Dendritic cell treated with granulocyte-macrophage colony-stimulating factor and Interleukin-4, amounts not matched to agents 40 ng/mL and 50 ng/mL, for 4 days (primary cell): ENCODE data around the gene POU6F2.

Experiments
- H3K27ac Mint-ChIP-seq: one replicate; pipeline ENCODE4 v1.8.0; 2022; ENCODE audit warnings: mild to moderate bottlenecking, mixed read lengths
- H3K27me3 Mint-ChIP-seq: one replicate; pipeline ENCODE4 v1.8.0; 2022; ENCODE audit warnings: mild to moderate bottlenecking, mixed read lengths
- H3K36me3 Mint-ChIP-seq: one replicate; pipeline ENCODE4 v1.8.0; 2022; ENCODE audit warnings: low read depth, mixed read lengths
- H3K4me1 Mint-ChIP-seq: one replicate; pipeline ENCODE4 v1.8.0; 2022; ENCODE audit warnings: low read depth, mixed read lengths
- H3K4me3 Mint-ChIP-seq: one replicate; pipeline ENCODE4 v1.8.0; 2022; ENCODE audit warnings: mild to moderate bottlenecking, moderate library complexity, mixed read lengths
- H3K9me3 Mint-ChIP-seq: one replicate; pipeline ENCODE4 v1.8.0; 2022; ENCODE audit warnings: mixed read lengths
- intact Hi-C: fragments of 100-400 bp; cut with micrococcal nuclease; formaldehyde crosslinking; loops from one replicate; pipeline ENCODE4 v1.15.0; 2022

The POU6F2 gene

GRCh38 chr7:39094731-39095130 is 117.0 kb downstream of the POU6F2 start:
- H3K27me3 Mint-ChIP-seq: no peaks in the 10 kb centered on the region
- H3K9me3 Mint-ChIP-seq: no peaks in the 10 kb centered on the region
- no peak overlapping the region for H3K4me3 Mint-ChIP-seq
- H3K27ac Mint-ChIP-seq: no peak overlapping the region
- H3K36me3 Mint-ChIP-seq: no peaks in the 10 kb centered on the region
- no peaks in the 10 kb centered on the region for H3K4me1 Mint-ChIP-seq
- intact Hi-C loops: loop anchor here (10.0 kb wide), 1 partner anchor 280 kb away; no protein-coding TSS in a partner anchor

- H3K4me1 Mint-ChIP-seq: no peaks in the 10 kb centered on the region
- no peaks in the 10 kb centered on the region for H3K36me3 Mint-ChIP-seq
- H3K9me3 Mint-ChIP-seq: no peaks in the 10 kb centered on the region
- no peak overlapping the region for H3K27ac Mint-ChIP-seq
- H3K4me3 Mint-ChIP-seq: no peak overlapping the region
- intact Hi-C loops: loop anchor here (10.0 kb wide), 1 partner anchor 281 kb away; no protein-coding TSS in a partner anchor
- no peaks in the 10 kb centered on the region for H3K27me3 Mint-ChIP-seq
These were observed 118.3 kb downstream of the POU6F2 start for GRCh38 chr7:39095875-39096619.

- no peak overlapping the region for H3K4me3 Mint-ChIP-seq
- no peak overlapping the region for H3K27ac Mint-ChIP-seq
- no peaks in the 10 kb centered on the region for H3K9me3 Mint-ChIP-seq
- intact Hi-C loops: loop anchor here (10.0 kb wide), 1 partner anchor 284 kb away; no protein-coding TSS in a partner anchor
- no peaks in the 10 kb centered on the region for H3K4me1 Mint-ChIP-seq
- H3K27me3 Mint-ChIP-seq: no peaks in the 10 kb centered on the region
- no peaks in the 10 kb centered on the region for H3K36me3 Mint-ChIP-seq
These were observed 120.8 kb downstream of the POU6F2 start for GRCh38 chr7:39098506-39098905.

- Mint-ChIP-seq H3K27me3 (no peaks in the 10 kb centered on the region), H3K36me3 (no peaks in the 10 kb centered on the region), H3K27ac (no peak overlapping the region), H3K4me3 (no peak overlapping the region), H3K9me3 (peaks cover 3% of the 10 kb centered on the region), H3K4me1 (no peaks in the 10 kb centered on the region)
- intact Hi-C loops: loop anchor here (10.0 kb wide), 1 partner anchor 284 kb away; no protein-coding TSS in a partner anchor
These were observed 121.4 kb downstream of the POU6F2 start for GRCh38 chr7:39099146-39099545.

GRCh38 chr7:39100270-39100669 is 122.6 kb downstream of the POU6F2 start:
- no peaks in the 10 kb centered on the region for H3K27me3 Mint-ChIP-seq
- intact Hi-C loops: no loop called here
- H3K4me3 Mint-ChIP-seq: no peak overlapping the region
- H3K27ac Mint-ChIP-seq: no peak overlapping the region
- H3K9me3 Mint-ChIP-seq: peaks cover 6% of the 10 kb centered on the region
- no peaks in the 10 kb centered on the region for H3K4me1 Mint-ChIP-seq
- no peaks in the 10 kb centered on the region for H3K36me3 Mint-ChIP-seq

GRCh38 chr7:39102234-39102633 is 124.5 kb downstream of the POU6F2 start:
- intact Hi-C loops: no loop called here
- no peaks in the 10 kb centered on the region for H3K27me3 Mint-ChIP-seq
- no peak overlapping the region for H3K4me3 Mint-ChIP-seq
- no peak overlapping the region for H3K27ac Mint-ChIP-seq
- H3K4me1 Mint-ChIP-seq: no peaks in the 10 kb centered on the region
- peaks cover 6% of the 10 kb centered on the region for H3K9me3 Mint-ChIP-seq
- H3K36me3 Mint-ChIP-seq: no peaks in the 10 kb centered on the region

- Mint-ChIP-seq H3K27ac (no peak overlapping the region), H3K4me1 (no peaks in the 10 kb centered on the region), H3K9me3 (peaks cover 6% of the 10 kb centered on the region), H3K4me3 (no peak overlapping the region), H3K36me3 (no peaks in the 10 kb centered on the region), H3K27me3 (no peaks in the 10 kb centered on the region)
- intact Hi-C loops: no loop called here
These were observed 128.0 kb downstream of the POU6F2 start for GRCh38 chr7:39105720-39106119.

- intact Hi-C loops: no loop called here
- Mint-ChIP-seq H3K27me3 (no peaks in the 10 kb centered on the region), H3K9me3 (no peaks in the 10 kb centered on the region), H3K4me1 (no peaks in the 10 kb centered on the region), H3K4me3 (no peak overlapping the region), H3K36me3 (no peaks in the 10 kb centered on the region), H3K27ac (no peak overlapping the region)
These were observed 148.1 kb downstream of the POU6F2 start for GRCh38 chr7:39125846-39126245.

- Mint-ChIP-seq H3K9me3 (no peaks in the 10 kb centered on the region), H3K27ac (no peak overlapping the region), H3K4me3 (no peak overlapping the region), H3K36me3 (no peaks in the 10 kb centered on the region), H3K4me1 (no peaks in the 10 kb centered on the region), H3K27me3 (peaks cover 5% of the 10 kb centered on the region)
- intact Hi-C loops: no loop called here
These were observed 149.3 kb downstream of the POU6F2 start for GRCh38 chr7:39127058-39127457.

- Mint-ChIP-seq H3K27me3 (peaks cover 5% of the 10 kb centered on the region), H3K27ac (no peak overlapping the region), H3K36me3 (no peaks in the 10 kb centered on the region), H3K4me3 (no peak overlapping the region), H3K4me1 (no peaks in the 10 kb centered on the region), H3K9me3 (no peaks in the 10 kb centered on the region)
- intact Hi-C loops: no loop called here
These were observed 150.7 kb downstream of the POU6F2 start for GRCh38 chr7:39128287-39128843.

- Mint-ChIP-seq H3K27ac (no peak overlapping the region), H3K4me3 (no peak overlapping the region), H3K36me3 (no peaks in the 10 kb centered on the region), H3K9me3 (no peaks in the 10 kb centered on the region), H3K4me1 (no peaks in the 10 kb centered on the region), H3K27me3 (peaks cover 5% of the 10 kb centered on the region)
- intact Hi-C loops: no loop called here
These were observed 152.6 kb downstream of the POU6F2 start for GRCh38 chr7:39130274-39130673.

GRCh38 chr7:39130857-39131526 is 153.3 kb downstream of the POU6F2 start:
- H3K4me3 Mint-ChIP-seq: no peak overlapping the region
- no peaks in the 10 kb centered on the region for H3K36me3 Mint-ChIP-seq
- H3K9me3 Mint-ChIP-seq: no peaks in the 10 kb centered on the region
- no peak overlapping the region for H3K27ac Mint-ChIP-seq
- no peaks in the 10 kb centered on the region for H3K4me1 Mint-ChIP-seq
- H3K27me3 Mint-ChIP-seq: peaks cover 5% of the 10 kb centered on the region
- intact Hi-C loops: no loop called here

GRCh38 chr7:39132306-39132705 is 154.6 kb downstream of the POU6F2 start:
- no peaks in the 10 kb centered on the region for H3K36me3 Mint-ChIP-seq
- intact Hi-C loops: no loop called here
- H3K4me3 Mint-ChIP-seq: no peak overlapping the region
- no peak overlapping the region for H3K27ac Mint-ChIP-seq
- H3K9me3 Mint-ChIP-seq: no peaks in the 10 kb centered on the region
- no peaks in the 10 kb centered on the region for H3K4me1 Mint-ChIP-seq
- peaks cover 5% of the 10 kb centered on the region for H3K27me3 Mint-ChIP-seq

- Mint-ChIP-seq H3K27ac (no peak overlapping the region), H3K36me3 (no peaks in the 10 kb centered on the region), H3K4me3 (no peak overlapping the region), H3K4me1 (no peaks in the 10 kb centered on the region), H3K27me3 (peaks cover 5% of the 10 kb centered on the region), H3K9me3 (no peaks in the 10 kb centered on the region)
- intact Hi-C loops: no loop called here
These were observed 155.4 kb downstream of the POU6F2 start for GRCh38 chr7:39133088-39133487.
